RWPE1 (cell line): Measurements from ENCODE around the gene CSTPP1.

Experiments used
- CTCF ChIA-PET: fragments of 350-600 bp; sonication (Branson Sonifier 250); formaldehyde crosslinking; extraction: SDS; loops from one replicate; lab custom pipeline; 2021; lab: Yijun Ruan, JAX
- POLR2A ChIA-PET: fragments of 400-600 bp; formaldehyde crosslinking; extraction: SDS; loops from one replicate; lab custom pipeline; 2020; ENCODE audit warnings: antibody characterized with exemption; ENCODE audit not compliant: low non-redundant PET; lab: Yijun Ruan, JAX
- DNase-seq: peaks from one replicate; pipeline ENCODE4 v3.0.0; 2012; ENCODE audit warnings: low spot score
- H3K27ac ChIP-seq: fragments of 450-650 bp; 2 replicates; pipeline ENCODE4 v1.5.1; 2017
- TF ChIP-seq, protein P1 (sequence below): fragments of 450-650 bp; conservative IDR thresholded peaks from 2 replicates; pipeline ENCODE4 v1.5.1; 2017; ENCODE audit warnings: low read depth, mild to moderate bottlenecking

The CSTPP1 gene

DNA sequence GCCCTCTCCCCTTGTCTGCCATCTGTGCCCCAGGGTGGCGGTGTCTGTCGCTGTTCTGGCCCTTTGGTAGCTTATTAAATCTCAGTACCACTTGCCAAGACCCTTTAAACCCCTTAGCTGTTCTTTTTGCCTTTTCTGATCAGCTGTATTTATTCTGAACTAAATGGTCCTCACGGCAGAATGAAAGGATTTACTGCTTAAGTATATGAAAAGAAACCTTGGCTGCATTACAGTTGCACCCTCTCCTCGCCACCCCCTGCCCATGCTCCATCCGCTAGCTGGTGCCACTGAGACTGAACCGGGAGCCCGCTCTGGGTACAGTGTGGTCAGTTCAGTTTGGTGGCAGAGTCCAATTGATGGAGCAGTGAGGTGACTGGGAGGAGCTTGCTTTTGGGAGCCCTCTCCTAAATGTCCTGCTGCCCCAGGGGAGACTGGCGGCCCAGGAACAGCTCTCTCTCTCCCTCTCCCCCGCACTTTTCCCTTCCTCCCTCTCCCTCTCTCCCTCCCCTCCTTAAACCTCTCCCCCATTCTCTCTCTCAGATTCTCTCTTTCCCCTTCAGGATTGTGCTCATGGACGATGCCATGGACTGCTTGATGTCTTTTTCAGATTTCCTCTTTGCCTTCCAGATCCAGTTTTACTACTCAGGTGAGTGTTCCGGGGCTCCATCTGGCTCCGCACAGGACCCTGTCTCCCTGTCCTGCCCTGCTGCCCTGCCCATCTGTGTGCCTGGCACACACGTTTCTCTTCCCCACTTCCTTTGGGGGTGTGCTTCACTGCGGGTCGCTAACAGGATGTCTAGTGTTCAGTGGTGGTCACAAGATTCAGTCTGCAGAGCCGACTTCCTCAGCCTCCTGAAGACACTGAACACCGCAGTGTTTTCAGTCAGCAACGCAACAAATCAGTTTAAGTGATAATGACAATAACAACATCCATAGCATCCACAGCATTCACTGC is 218.3 kb downstream of the CSTPP1 start:
- CTCF ChIA-PET, result interaction anchor here (0.5 to 0.7 kb wide), 3 partner anchors 128 to 272 kb away, joined by 3 to 4 read pairs (median 4); no protein-coding TSS in a partner anchor
- POLR2A ChIA-PET, result interaction anchor here (0.6 to 0.7 kb wide), 3 partner anchors 8 to 371 kb away, joined by 3 to 6 read pairs (median 4); no protein-coding TSS in a partner anchor
- no peak for DNase-seq
- TF ChIP-seq, protein P1, sequence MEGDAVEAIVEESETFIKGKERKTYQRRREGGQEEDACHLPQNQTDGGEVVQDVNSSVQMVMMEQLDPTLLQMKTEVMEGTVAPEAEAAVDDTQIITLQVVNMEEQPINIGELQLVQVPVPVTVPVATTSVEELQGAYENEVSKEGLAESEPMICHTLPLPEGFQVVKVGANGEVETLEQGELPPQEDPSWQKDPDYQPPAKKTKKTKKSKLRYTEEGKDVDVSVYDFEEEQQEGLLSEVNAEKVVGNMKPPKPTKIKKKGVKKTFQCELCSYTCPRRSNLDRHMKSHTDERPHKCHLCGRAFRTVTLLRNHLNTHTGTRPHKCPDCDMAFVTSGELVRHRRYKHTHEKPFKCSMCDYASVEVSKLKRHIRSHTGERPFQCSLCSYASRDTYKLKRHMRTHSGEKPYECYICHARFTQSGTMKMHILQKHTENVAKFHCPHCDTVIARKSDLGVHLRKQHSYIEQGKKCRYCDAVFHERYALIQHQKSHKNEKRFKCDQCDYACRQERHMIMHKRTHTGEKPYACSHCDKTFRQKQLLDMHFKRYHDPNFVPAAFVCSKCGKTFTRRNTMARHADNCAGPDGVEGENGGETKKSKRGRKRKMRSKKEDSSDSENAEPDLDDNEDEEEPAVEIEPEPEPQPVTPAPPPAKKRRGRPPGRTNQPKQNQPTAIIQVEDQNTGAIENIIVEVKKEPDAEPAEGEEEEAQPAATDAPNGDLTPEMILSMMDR, result no peak
- no peak overlapping the region for H3K27ac ChIP-seq

DNA sequence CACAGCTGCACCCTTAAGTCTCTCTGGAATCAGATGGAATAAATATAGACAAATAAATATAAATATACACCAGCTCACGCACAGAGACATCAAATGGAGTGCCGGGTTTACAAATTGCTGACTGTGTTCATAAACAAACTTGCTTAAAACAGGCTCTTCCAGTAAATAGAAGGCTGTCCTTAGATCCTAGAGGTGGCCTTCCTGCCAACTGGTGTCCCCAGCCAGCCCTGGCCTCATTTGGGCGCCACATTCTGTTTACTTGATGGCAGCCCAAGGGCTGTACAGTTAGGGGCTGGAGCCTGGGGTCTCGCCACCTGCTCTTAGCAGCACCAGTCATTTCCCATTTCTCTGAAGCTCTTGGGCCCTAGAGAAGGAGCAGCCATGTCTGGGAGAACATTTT is 219.3 kb downstream of the CSTPP1 start:
- ChIA-PET CTCF (interaction anchor here (0.6 kb wide), 2 partner anchors 63 to 79 kb away, joined by 3 to 4 read pairs; no protein-coding TSS in a partner anchor), POLR2A (interaction anchor here (0.7 kb wide), 1 partner anchor 29 kb away, joined by 3 read pairs; no protein-coding TSS in a partner anchor)
- DNase-seq, result no peak
- TF ChIP-seq, protein P1, result no peak
- H3K27ac ChIP-seq, result no peak overlapping the region

DNA sequence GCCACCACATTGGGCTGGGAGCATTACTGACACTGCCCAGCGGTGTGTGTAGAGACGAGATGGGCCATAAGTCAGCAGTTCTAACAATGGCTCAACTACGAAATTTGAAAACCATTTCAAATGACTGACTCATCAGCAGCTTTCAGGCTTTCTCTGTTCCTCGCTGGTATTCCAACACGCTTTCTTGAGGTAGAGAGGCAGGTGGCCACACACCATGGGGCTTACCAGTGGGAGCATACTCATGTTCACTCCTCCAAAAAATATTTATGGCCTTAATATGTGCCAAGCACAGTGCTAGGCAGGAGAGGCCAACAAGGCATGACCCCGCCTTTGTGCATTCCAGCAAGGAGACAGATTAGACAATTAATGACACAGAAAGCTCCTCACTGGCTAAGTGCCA is 219.8 kb downstream of the CSTPP1 start:
- TF ChIP-seq, protein P1, result no peak
- H3K27ac ChIP-seq, result no peak overlapping the region
- POLR2A ChIA-PET, result interaction anchor here (0.6 kb wide), 2 partner anchors 17 to 193 kb away, joined by 3 to 4 read pairs; no protein-coding TSS in a partner anchor
- CTCF ChIA-PET, result interaction anchor here (0.6 kb wide), 2 partner anchors 63 to 80 kb away, joined by 3 to 4 read pairs; no protein-coding TSS in a partner anchor
- DNase-seq, result no peak

DNA sequence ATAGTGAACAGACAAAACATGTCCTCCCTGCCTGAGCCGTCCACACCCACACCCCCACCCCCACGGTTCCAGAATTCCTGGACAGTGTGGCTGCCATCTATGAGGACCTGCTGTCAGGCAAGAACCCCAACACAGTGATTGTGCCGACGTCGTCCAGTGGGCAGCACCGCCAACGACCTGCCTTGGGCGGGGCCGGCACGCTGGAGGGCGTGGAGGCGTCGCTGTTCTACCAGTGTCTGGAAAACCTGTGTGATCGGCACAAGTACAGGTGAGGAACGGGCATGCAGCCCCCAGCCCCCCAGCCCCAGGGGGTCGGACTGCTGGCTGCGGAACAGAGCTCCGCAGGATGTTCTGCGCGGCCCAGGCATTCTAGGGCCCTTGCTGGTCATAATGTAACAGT is 220.4 kb downstream of the CSTPP1 start:
- no peak for DNase-seq
- TF ChIP-seq, protein P1, result no peak
- H3K27ac ChIP-seq, result no peak overlapping the region
- ChIA-PET CTCF (interaction anchor here (1.0 kb wide), 1 partner anchor 238 kb away, joined by 3 read pairs; no protein-coding TSS in a partner anchor), POLR2A (interaction anchor here (0.6 kb wide), 2 partner anchors 18 to 193 kb away, joined by 3 to 4 read pairs; no protein-coding TSS in a partner anchor)

DNA sequence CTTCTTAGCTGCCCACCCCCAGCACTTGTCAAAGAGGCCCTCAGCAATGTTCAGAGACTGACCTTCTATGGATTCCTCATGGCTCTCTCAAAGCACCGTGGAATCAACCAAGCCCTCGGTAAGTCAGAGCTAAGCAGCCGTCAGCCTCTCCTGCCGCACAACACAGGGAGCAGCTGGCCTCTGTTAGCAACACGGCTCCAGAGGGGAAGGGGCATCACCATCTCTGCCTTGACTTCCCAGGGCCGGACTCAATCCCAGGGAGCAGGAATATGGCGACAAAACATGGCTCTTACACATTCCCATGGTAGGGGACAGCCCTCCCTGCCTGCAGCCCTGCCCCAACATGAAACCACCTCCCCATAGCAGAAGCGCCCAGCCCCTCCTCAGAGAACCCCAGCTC is 221.2 kb downstream of the CSTPP1 start:
- no peak overlapping the region for H3K27ac ChIP-seq
- ChIA-PET POLR2A (no interaction called here), CTCF (interaction anchor here (1.0 kb wide), 1 partner anchor 239 kb away, joined by 3 read pairs; no protein-coding TSS in a partner anchor)
- DNase-seq, result no peak
- TF ChIP-seq, protein P1, result no peak

DNA sequence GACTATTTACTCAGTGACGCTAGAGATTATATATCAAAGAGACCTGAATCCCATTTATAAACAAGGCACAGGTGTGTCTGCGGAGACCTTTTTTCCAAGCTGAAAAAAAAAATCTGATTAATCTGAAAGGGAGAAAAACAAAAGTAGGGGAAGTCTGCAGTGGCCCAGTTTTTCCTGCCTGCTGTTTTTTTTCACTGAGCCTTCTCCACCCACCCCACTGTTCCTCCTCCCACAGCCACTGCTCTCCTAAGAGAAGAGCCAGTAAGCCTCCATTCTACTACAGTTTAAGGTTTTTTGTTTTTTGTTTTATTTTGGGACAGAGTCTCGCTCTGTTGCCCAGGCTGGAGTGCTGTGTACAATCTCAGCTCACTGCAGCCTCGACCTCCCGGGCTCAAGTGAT is 221.7 kb downstream of the CSTPP1 start:
- no peak for DNase-seq
- ChIA-PET CTCF (no interaction called here), POLR2A (no interaction called here)
- TF ChIP-seq, protein P1, result no peak
- no peak overlapping the region for H3K27ac ChIP-seq
